Activated CD8-positive, alpha-beta memory T cell treated with anti-CD3 and anti-CD28 coated beads, Interleukin-2, amount 50 U/mL, for 24 hours (primary cell): ENCODE data around the gene GLTP.
"Not testable (repeated sequence)": the region's sequence is repeated elsewhere in the genome, so short reads cannot be mapped to it uniquely, and the experiment has no call there.

Source experiments
- DNase-seq: peaks from one replicate; pipeline ENCODE4 v3.0.0-alpha.2; 2020; ENCODE audit errors: extremely low read depth

The GLTP gene, protein sequence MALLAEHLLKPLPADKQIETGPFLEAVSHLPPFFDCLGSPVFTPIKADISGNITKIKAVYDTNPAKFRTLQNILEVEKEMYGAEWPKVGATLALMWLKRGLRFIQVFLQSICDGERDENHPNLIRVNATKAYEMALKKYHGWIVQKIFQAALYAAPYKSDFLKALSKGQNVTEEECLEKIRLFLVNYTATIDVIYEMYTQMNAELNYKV

DNA sequence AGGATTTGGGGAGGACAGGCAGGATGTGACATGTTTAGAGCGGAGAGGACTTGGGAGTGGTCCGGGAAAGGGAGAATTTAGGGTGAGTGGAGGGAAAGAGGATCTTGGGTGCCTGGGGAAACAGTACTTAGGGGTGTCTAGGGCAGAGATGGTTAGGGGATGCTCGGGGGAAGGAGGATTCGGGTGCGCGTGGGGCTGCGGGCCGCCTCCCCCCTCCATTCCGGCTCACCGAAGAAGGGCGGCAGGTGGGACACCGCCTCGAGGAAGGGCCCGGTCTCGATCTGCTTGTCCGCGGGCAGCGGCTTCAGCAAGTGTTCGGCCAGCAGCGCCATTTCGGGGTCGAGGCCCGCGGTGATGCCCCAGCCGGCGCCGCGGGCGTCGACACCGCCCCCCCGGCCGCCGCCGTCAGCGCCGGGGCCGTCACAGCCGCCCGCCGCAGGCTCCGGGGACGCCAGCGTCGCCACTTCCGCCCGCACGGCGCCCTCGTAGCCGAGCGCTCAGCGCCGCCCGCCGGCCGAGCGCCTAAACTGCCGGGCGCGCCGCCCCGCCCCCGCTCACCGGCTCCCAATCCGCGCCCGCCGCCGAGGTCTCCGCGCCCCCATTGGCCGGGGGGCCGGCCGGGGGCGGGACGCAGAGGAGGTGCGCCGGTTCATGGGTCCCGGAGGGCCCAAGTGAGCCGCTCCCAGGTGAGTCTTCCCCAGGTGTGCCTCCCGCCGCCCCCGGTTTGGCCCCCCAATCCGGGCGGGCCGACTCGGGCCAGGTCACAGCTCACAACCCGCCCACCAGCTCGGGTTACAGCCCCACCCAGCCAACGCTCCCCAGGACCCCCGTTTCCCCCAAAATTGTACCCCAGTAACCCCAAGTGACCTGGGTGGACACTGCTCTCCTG lies at the start of gene GLTP:
GLTP (minus strand) TSS at position 499 of the 889 bp plus-strand sequence; CDS start at position 332, 167 bp downstream.
- DNase-seq, result peak; percentile 63

DNA sequence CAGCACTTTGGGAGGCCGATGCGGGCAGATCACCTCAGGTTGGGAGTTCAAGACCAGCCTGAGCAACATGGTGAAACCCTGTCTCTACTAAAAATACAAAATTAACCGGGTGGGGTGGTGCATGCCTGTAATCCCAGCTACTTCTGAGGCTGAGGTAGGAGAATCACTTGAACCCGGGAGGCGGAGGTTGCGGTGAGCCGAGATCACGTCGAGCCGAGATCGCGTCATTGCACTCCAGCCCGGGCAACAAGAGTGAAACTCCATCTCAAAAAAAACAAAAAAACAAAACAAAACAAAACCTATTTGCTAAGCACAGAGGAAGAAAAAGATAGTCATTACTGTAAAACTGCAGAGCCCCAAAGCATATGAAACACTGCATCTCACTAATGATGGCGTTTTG lies 49.0 kb upstream of the GLTP start:
- not testable (repeated sequence) for DNase-seq

GRCh38 chr12:109928058-109928656 lies 47.8 kb upstream of the GLTP start:
- DNase-seq, result no peak

DNA sequence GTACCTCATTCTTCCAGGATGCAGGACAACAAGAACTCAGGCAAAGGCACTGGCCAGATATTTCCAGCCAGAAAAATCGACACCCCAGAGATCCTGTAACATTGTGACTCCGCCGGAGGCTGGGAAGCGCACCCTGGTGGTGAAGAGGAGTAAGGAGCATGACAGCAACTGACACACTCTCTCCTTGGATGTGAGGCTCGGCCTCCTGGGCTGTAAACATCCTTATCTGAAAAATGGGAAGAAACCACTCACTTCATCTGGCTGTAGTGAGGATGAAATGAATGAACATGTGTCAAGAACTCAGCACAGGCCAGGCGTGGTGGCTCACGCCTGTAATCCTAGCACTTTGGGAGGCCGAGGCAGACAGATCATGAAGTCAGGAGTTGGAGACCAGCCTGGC lies 47.3 kb upstream of the GLTP start:
- no peak for DNase-seq

DNA sequence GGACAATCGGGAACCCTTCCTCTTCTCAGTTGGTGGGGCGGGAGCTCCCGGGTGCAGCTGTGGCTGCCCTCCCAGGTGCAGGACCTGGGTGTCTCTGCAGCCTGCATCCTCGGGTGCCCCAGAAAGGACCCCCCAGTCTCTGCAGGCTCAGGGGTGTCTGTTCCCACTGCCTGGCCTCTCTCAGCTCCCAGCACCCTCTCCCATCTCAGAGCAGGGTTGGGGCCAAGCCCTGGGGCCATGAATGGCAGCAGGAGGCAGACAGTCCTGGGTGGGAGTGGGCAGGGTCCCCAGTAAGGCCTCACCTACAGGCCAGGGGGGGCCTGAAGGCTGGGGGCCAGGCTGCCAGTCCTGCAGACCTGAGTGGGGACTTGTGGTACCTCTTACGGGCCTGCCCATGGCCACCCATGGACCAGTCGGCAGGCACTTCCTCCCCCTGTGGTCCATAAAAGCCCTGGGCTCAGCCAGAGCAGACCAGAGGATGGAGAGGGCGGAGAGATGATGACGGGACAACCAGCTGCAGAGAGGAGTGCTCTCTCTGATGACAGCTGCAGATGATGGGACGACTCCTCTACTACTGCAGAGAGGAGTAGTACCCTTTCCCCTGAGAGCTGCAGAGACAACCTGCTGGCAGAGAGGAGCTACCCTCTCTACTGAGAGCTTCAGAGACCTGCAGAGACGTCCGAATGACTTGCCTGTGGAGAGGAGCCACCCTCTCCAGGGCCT lies 46.3 kb upstream of the GLTP start:
- DNase-seq, result no peak

DNA sequence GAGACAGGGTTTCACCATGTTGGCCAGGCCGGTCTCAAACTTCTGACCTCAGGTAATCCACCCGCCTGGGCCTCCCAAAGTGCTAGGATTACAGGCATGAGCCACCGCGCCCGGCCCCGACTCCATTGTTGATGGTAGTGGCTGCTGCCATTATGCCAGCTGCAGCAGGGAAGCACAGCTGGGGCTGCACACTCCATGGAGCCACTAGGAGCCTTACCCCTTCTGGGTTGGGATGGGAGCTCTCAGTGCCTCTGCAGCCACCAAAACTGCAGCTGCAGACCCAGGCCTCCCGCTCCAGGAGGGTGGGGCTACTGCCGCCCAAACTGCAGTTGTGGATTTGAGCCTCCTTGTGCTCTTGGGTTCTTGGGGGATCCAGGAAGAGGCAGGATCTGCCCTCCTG lies 45.7 kb upstream of the GLTP start:
- no peak for DNase-seq

DNA sequence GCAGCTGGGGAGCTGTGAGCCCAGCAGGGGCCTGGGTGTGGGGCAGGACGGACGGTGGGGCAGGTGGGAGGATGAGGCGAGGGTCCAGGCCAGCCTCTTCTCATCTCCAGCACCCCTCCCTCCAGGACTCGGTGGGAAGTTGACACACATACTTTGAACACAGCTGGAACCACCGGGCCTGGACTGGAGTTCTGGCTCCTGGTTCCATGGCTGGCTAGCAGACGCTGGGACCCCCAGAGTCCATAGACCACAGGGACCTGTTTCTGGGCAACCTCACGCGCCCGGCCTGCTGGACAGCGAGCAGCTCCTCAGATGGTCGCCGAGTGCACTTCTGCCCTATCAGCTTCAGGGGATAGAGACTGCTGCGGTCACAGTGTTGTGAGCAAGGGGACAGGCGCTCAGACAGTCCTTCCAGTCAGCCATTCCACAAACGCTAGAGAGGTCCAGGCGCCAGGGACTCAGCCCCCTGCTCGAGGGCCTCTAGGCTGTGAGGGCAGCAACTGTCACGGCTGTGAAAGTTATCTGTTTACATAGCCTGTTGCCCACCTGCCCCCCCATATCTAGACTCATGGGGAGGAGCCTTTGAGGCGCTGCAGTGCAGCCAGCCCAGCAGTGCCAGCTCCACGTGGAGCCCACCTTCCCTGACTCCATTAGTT lies 45.0 kb upstream of the GLTP start:
- DNase-seq, result no peak

DNA sequence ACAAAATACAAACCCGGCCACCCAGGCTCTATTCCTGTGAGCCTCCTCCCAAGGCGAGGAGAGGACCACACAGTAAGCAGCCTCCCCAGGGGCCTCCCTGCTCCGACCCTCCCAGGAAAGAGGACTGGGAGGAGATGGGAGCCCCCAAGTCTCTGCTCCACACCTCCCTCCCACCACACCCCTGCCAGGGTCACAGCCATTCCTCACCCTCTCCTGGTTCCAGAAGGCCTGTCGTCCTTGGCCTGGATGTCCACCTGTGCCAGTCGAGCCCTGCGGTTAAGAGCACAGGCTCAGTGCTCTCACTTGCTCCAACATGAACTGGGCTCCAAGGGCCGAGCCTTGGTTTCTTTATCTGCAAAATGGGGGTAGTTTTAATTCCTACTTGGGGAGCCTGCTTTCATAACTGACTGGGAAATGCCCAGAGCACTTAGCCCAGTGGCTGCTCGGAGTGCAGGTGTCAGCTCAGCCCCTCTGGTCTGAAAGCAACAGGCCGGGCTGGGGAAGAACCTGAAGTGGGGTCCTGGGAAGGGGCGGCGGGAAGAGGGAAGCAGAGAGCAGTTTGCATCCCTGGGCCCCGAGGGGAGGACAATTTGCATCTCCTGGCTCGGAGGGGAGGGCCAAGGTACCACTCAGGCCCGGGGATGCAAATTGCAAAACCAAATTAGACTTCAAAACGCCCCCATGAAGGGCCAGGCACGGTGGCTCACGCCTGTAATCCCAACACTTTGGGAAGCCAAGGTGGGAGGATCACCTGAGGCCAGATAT lies 43.3 kb upstream of the GLTP start:
- no peak for DNase-seq

- no peak for DNase-seq
Observed at GRCh38 chr12:109923038-109923437, 42.7 kb upstream of the GLTP start.

DNA sequence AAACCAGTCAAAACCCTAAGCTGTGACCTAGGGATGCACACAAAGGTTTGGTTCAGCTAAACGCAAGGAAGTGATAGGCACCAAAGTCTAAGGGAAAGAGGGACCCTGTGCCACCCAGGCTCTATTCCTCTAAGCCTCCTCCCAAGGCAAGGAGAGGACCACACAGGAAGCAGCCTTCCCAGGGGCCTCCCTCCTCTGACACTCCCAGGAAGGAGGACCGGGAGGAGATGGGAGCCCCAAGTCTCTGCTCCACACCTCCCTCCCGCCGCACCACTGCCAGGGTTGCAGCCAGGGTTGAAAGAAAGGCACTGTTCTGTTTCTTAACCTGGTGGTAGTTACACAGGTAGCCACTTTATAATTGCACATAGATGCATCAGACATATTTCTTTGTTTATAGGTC lies 41.6 kb upstream of the GLTP start:
- no peak for DNase-seq

- DNase-seq, result no peak
Observed at GRCh38 chr12:109920261-109920780, 40.0 kb upstream of the GLTP start.

DNA sequence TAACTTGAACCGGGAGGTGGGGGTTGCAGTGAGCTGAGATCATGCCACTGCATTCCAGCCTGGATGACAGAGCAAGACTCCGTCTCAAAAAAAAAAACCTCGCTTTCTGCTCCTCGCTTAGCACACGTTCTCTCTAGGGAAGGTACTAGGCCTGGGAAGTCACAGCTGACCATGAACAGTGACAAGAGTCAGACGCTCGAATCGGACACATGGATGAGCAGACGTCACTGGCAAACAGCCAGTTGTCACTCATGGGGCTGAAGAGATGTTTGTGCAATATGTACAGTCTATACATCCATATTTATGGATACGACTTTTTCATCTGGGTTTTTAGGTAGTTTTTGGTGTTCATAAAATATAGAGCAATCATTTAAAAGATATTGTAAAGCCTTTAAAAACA lies 39.1 kb upstream of the GLTP start:
- no peak for DNase-seq

DNA sequence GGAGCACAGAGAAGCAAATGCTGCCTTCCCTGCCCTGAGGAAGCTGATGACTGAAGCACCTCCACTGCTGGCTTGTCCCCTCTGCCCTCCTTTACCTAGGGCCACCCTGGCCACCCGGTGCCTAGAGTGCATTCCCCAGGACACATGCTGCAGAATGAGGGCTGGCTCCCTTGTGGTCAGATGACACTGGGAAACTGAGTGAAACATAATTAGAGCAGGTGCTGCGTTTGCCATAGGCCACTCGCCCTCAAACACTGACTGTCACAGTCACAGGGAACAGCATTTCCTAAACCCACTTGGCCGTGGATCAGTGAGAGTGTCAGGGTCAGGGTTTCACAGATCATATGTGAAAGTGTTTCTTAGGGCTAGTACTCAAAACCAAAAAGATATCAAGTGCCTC lies 35.7 kb upstream of the GLTP start:
- DNase-seq, result no peak

DNA sequence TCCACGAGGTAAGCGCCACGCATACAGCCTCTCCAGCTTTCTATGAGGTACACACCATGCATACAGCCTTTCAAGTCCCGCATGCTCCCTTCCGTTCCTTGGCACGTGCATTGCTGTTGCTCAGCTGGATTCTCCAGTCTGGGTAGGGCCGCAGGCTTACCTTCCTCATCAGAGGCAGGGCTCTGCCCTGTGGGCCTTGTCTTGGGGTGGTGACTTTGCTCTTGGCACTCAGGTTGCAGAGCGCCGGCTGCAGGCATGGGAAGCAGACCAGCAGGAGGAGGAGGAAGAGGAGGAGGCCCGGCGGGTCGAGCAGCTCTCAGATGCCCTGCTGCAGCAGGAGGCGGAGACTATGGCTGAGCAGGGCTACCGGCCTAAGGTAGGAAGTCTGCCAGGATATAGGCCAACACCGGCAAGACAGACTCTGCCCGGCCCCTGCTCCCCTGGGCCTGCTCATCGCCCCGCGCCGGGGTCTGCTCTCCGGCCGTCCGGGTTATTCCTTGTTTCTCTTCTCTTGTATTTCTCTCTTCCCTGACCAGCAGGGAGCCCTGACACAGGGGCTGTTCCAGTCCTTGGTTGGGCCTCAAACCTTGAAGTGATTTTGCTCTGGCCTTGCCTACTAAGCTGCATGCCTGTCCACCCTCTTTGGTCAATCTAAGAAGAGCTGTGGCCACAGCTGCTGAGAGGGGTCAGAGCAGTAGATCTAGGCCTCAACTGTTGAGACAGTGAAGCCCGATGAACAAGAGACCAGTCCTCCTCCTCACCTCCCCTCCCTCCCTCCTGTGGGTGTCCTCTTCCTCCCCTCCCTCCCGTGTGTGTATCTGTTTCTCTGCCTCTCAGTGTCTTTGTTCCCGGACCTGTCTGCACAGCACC lies 35.1 kb upstream of the GLTP start:
- no peak for DNase-seq

DNA sequence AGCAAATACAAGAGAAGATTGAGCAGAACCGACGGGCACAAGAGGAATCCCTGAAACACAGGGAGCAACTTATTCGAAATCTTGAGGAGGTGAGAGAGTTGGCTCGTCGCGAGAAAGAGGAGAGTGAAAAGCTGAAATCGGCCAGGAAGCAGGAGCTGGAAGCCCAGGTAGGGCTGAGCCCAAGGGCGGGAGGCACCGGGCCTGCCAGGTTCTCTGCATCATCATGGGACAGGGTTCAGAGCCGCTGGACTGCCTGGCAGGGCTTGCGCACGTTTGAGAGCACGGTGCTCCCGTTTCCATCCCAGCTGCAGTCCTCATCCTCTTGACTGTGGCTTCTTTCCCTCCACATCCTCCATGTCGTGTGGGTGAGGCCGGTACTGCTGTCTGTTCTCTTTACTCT lies 34.1 kb upstream of the GLTP start:
- no peak for DNase-seq

DNA sequence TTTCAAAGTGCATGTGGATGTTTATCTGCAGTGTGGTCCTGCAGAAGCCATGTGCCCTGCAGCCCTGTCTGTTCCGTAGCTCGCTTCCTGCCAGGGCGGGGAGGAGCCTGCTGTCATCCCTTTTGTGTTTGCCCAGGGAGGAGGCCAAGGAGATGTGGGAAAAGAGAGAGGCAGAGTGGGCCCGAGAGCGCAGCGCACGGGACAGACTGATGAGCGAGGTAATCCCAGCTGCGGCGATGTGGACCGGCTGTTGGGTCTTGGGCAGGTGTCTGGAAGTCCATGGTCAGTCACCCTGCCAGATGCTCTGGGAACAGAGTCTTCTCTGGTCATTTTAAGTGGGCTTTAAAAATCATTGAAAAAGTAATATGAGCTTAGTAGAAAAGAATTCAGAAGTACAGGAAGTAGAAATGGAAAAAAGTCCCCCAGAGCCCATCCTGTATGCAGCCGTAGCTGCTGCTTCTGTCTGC lies 32.5 kb upstream of the GLTP start:
- no peak for DNase-seq

DNA sequence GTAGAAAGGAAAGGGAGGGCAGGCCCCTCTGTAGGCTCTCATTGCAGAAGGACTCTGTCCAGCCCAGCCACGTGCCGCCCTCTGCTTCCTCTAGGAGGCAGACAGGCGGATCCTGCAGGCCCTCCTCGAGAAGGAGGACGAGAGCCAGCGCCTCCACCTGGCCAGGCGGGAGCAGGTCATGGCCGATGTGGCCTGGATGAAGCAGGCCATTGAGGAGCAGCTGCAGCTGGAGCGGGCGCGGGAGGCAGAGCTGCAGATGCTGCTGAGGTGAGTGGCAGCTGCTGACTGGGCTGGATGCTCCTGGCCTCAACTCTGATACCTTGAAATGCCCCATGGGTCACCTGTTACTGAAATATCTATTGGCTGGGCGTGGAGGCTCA lies 30.6 kb upstream of the GLTP start:
- DNase-seq, result no peak

GRCh38 chr12:109910254-109910968 lies 30.1 kb upstream of the GLTP start:
- DNase-seq, result no peak

GRCh38 chr12:109905301-109905700 lies 25.0 kb upstream of the GLTP start:
- DNase-seq, result no peak
